Astrocyte (in vitro differentiated cells and primary cell): ENCODE results near the gene ABO.

ENCODE experiments used
- CTCF ChIP-seq: IDR thresholded peaks from 2 replicates; pipeline ENCODE4 v1.5.1; 2011; ENCODE audit warnings: low read depth, mild to moderate bottlenecking, inconsistent platforms, low read length, moderate library complexity; ENCODE audit not compliant: insufficient read depth
- EZH2 ChIP-seq: IDR thresholded peaks from 2 replicates; pipeline ENCODE4 v1.6.1; 2012; ENCODE audit warnings: mild to moderate bottlenecking, low read length, inconsistent platforms; ENCODE audit not compliant: insufficient read depth

DNA sequence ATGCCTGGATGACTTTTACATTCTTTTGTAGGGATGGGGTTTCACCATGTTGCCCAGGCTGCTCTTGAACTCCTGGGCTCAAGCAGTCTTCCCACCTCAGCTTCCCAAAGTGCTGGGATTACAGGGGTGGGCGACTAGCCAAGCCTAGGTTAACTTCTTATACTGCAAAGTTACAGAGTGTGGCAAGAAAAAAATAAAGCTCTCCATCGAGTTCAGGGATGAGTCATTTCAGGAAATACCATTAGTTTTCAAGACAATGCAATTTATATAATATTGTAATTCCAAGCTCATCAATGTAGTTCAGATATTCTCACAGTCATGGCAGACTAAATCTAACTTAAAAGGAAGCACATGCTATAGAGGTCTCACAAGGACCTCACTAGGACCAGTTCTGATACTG is 11.5 kb upstream of the ABO start:
- TF ChIP-seq CTCF (no peak), EZH2 (no peak)
